SKM-1 (cell line): ENCODE measurements around the gene SLC4A1.

Experiments
- DNase-seq: peaks from one replicate; lab custom pipeline; 2025; ENCODE audit not compliant: unreplicated experiment; lab: John Stamatoyannopoulos, UW

SLC4A1 gene

DNA sequence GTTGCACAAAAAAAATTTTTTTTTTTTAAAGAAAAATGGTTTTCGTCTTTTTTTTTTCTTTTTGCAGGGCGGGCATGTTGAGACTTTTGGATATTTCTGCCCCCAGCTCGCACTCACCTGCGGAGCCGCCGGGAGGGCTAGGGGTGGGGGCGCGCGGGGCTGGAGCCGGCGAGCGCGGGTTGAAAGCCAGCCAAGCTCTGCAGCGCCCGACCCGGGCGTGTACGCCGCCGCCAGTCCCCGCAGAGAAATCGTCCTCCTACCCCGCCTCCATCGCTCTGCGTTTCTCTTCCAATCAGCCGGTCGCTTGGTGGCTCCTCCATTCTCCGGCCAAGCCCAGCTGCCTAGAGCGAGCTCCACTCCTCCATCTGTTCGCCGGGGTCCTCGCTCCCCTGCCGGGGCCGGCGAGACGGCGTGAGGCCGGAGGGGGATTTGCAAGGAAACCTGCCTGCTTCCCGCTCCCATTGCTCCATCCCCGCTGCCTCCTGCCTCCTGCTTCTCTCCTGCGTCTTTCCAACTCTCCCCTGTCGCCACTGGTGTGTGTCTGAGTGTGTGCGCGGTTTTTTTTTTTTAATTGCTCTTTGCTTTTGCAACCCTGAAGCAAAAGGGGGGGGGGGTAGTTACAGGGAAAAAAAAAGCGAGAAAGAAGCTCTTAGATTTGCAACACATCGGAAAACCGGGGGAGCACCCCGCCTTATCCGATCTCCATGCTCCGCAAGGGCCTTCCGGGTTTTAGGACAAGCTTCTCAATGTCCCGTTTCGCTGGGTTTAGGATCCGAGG is 46.7 kb downstream of the SLC4A1 start:
- DNase-seq: peak; percentile 53

DNA sequence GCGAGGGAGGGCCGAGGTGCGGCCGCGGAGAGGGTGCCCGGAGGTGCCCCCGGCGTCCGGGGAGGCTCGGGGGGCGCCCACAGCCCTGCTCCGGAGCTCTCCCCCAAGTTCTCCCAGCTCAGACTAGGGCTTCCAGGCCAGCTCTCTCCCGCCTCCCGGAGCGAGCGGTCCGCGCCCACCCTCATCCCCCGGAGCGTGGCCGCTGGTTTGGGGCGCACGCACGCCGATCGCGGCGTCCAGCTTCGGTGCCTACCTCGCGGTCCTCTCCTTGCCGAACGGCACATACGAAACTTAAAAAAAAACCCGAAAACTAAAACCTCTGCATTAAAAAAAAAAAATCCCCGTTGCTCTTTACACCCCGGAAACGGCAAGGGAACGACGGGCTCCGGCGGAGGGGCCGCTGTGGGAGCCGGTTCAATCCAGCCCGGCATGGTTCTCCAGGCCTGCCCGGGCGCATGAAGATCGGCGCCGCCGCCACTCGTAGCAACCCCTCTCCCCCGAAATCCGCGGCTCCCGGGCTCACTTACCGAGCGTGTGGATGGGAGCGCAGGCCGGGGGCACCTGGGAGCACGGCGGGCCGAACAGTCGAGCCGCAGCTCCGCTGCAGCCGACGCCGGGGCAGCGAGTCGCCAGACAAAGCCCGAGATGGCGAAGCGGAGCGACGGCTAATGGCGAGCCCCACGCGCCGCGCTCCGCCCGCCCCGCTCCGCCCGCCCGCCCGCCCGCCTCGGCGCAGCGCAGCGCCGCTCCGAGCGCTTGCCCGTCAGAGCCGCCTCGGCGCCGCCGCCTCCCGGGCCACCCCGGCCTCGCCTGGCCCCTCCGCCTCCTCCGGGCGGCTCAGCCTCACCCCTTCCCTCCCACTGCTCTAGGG is 47.5 kb downstream of the SLC4A1 start:
- DNase-seq: no peak

DNA sequence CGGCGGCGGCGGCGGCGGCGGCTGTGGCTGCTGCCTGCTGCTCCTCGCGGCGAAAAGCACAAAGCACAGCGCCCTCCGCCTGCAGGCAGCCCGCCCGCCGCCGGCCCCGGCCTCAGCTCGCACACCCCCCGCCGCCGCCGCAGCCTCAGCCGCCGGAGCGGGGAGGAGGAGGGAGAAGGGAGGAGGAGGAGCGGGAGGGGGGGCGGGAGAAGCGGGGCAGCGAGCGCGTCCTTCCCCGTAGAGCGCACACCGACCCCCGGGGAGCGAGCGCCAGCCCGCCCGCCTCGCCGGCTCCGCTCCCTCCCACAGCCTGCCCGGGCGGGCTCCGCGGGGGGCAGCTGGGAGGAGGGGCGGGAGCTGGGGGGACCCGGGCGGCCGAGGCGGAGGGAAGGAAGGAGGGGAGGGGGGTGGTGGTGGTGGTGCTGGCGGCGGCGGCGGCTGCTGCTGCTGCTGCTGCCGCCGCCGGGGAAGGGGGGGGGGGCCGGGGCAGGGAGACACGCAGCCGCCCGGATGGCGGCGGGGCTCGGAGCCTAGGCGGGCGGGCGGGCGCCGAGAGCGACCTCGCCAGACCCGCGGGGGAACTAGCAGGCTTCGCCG is 48.2 kb downstream of the SLC4A1 start, which contains the start of gene UBTF:
Gene UBTF (minus strand): TSS at position 60 of the 597 bp plus-strand sequence. CDS start 1,446 bp downstream, outside the sequence.
- DNase-seq: no peak

DNA sequence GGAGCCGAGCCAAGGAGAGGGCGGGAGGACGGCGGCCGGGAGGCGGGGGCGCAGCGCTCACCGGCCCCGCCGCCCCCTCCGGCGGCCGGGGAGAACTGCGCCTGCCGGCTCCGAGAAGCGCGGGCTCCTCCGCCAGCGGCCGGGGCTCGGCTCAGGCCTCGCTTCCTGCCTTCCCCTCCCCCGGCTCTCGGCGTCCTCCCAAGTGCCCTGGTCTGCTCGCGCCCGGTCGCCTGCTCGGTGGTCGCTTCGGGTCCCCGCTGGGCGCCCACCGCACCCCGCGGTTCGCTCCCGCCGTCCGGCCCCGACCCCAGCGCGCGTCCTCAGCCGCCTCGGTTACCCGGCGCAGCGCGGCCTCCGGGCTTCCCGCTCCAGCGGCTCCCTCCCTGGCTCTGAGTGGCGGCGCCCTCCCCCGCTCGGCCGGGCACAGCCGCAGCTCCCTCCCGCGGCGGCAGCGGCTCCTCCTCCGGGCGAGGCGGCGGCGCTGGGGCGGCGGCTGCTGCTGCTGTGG is 48.8 kb downstream of the SLC4A1 start:
- DNase-seq: peak; percentile 30

DNA sequence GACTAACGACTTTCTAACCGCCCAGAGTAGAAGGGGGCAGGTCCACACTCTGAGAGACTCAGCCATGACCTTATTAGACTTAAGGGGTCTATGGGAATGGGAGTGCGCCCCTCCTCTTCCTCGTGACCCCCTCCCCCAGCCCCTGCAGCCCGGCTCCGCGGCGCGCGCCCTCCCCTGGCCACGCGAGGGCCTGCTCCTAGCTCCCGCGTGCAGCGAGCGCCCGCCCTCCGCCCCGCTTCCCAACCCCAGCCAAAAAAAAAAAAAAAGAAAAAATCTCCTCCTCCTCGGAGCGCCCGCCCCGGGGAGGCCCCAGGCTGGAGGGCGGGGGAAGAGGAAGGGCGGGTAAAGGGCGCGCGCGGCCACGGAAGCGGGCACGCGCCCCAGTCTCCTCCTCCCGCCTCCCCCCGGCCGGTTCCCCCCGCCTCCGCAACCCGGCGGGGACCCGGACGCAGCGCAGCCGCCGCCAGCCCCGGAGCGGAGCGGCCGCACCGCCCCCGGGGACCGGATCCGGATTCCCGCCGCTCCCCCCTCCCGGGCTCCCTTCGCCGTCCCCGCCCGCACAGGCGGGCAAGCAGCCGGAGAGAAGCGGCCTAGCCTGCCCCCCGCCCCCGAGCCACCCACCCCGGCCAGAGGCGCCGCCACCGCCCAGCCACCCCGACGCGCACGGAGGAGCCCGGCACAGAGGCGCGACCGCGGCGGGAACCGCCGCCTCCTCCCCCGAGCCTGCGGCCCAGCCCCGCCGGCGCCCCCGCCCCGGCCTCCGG is 49.4 kb downstream of the SLC4A1 start:
- peak; percentile 72 for DNase-seq

DNA sequence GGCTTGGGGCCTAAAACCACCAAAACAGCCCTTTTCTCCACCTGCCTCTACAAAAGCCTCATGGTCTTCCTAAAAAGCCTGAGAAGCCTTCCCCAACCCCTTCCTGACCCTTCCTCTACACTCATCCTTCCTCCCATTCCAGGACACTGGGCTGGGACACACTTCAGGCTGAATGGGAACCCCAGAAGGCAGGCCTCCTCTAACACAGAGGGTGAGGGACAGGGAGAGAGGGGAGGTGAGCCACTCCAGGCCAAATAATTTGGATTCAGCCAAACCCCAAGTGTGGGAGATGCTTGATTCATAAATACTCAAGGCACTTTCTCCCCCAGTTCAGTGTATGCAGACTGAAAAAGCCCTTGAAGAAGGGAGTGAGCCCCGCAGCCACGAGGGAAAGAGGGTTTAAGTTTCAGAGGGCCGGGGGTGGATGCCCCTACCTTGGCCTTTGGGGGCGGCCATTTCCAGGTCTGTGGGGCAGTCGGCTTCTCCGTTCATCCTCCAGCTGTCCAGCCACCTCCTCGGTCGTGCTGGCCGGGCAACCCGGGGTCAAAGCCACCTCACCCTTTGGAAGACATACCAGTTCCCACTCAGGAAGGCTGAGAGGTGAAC is 50.1 kb downstream of the SLC4A1 start:
- no peak for DNase-seq

DNA sequence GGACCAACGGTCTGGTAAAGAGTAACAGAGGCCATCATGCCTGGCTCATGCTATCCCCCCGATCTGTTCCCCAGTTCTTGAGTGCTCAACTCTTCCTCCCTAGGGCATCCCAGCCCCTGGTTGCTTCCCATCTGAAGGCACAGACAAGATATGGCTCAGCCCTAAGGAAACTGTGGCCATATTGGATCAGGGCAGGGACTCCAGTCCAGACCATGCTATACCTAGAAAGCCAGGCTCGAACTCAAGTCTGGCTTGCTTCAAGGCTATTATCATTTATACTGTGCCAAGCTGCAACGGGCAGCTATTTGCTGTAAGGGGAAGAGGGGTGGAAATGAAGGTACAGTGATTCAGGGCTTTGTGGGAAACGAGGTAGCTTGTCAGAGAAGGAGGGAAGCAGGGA is 51.2 kb downstream of the SLC4A1 start:
- no peak for DNase-seq

DNA sequence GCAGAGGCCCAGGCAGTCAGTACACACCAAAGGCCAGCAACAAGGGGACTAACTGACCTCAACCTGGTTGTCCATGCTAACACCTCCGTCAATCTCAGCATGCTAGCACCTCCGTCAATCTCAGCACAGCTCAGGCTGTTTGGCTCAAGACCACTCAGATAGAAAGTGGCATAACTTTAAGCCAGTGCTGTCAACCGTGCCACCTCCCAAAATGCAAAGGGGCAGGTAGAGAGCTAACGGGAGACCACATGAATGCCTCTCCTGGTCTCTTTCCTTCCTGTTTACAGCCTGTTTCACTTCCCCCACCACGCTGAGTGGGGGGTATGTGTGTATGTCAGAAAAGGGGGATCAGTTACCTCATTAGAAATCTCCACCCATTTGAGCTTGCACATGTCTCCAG is 51.8 kb downstream of the SLC4A1 start:
- DNase-seq: no peak

DNA sequence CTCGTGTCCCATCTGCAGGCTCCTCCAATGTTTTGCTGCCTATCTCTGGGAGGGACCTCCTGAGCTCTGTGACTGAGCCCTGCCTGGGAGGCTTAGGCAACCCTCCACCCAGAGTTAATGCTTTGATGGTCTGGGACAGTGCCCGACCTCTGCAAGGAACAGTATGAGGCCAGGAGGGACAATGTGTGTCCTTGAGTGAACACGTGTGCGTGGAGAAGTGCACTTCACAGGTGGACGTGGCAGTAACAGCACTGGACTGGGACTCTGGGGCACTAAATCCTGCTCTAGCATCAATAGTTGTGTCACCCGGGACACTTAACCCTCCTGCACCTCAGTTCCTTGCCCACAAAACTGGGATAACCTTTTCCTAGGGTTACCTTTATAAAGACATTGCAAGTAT is 53.0 kb downstream of the SLC4A1 start:
- DNase-seq: no peak

DNA sequence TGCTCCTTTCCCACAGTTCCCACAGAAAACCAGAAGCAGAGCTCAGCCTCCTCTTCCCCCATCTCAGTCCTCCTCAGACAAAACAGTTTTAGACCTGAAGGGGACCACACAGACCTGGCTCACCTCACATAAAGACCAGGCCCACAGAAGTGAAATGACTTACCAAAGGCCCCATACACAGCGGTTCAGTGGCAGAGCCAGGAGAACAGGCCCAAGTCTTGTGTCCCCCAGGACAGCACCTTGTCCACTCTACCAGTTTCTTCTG is 53.8 kb downstream of the SLC4A1 start:
- no peak for DNase-seq

DNA sequence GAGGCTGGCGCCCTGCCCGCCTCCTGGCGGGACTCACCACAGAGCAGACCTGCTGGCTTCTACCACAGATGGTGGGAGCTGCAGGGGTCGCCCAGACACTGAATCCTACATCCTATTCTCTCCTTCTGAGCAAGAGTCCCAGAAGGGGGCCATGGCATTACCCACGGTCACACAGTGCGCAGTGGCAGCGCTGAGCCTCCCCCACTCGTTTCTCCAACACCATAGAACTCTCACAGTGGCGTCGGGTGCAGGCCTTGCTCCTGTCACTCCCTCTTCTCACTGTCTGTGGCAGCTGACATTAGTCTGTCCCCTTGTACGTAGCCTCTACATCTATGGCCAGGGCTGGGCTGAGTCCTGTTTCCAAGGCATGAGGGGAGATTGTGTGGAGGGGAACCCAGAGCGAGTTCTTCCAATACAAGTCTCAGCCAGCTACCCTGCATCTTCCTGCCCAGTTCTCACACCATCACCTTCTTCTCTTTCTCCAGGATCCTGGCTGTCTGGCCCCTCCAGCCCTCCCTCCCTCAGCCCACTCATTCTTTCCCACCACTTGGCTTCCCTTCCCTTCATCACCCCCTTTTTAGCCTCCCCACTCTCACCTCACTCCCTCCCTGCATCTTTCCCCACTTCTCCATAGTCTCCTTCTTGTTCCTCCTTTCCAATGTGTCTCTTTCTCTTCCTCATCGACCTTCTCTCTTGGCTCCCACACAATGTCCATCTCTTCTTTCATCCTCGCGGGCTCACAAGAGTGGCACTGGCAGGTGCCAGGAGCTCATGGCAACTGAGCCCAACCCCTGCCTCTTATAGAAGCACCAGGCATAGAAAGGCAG is 54.3 kb downstream of the SLC4A1 start:
- DNase-seq: no peak

DNA sequence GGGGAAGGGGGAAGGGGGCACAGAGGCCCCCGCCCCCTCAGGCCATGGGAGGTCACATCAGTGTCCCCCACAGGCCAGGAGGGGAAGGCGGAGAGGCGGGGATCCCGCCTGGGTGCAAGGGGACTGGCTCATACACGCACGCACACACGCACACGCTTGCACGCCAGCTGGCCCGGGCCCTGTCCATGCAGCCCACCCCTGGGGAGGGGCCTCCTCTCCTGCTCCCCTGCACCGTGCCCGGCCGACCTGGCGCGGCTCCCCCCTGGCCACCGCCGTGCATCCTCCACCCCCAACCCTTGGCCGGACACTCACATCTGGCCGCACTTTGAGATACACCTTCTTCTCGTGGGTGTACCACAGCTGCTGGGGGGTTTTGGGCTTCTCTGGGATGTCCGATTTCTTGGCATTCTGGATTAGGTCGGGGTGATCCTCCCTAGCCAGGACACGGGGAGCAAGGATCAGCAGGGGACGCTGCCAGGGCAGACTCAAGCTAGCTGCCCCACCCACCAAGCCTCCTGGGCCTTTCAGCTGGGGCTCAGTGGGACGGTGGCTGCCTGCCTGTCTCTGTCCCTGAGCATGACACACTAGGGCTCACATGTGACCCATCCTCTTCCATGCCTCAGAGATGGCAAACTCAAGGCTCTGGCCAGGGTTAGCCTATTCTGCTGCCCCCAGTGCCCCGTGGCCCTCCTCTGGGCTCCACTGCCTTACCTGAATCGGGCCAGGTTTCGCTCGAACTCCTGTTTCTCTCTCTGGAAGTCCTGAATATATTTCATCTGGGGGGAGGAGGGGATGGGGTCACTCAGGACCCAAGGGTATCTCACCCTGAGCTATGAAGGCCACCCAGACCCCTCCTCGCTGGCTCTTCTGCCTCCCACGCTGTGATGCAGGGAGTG is 55.2 kb downstream of the SLC4A1 start:
- no peak for DNase-seq

DNA sequence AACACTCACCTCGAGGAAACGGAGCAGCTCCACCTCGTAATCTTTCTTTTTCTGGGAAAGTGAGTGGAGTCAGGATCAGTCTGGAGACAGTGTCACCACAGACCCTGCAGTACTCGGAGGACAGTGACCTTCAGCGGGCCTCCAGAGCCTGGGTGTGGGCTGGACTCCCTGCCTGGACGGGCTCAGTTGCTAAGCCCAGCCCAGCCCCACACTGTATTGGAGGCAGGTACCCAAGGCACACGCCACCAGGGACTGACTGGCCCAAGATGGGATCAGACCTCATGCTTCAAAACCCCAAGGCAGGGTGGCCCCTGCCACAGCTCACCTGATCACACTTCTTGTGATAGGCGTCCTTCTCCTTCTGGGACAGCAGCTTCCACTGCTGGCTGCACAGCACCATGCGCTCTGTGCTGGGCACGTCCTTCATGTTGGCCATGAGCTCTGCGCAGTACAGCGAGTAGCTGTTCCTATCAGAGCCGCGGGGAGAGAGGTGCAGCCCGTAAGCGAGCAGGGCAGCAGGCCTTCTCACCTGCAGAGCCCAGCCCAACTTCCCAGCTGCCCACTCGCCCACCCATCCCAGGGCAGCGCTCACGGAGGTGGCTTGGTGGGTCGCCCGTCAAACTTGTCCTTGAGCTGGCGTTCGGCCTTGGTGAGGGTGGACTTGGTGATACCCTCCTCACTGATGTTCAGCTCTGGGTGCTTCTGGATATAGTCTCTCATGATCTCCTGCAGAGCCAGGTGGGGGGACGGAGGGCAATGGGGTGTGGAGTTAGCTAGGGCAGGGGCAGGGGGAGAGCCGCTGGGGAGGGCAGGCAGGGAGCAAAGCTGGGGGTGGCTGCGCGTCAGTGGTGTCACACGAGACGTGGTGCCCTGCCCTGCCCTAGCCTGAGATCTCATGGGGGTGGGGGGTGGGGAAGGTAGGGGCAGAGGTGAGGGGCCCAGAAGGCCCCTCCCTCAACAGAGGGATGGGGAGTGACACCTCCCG is 56.4 kb downstream of the SLC4A1 start:
- no peak for DNase-seq

DNA sequence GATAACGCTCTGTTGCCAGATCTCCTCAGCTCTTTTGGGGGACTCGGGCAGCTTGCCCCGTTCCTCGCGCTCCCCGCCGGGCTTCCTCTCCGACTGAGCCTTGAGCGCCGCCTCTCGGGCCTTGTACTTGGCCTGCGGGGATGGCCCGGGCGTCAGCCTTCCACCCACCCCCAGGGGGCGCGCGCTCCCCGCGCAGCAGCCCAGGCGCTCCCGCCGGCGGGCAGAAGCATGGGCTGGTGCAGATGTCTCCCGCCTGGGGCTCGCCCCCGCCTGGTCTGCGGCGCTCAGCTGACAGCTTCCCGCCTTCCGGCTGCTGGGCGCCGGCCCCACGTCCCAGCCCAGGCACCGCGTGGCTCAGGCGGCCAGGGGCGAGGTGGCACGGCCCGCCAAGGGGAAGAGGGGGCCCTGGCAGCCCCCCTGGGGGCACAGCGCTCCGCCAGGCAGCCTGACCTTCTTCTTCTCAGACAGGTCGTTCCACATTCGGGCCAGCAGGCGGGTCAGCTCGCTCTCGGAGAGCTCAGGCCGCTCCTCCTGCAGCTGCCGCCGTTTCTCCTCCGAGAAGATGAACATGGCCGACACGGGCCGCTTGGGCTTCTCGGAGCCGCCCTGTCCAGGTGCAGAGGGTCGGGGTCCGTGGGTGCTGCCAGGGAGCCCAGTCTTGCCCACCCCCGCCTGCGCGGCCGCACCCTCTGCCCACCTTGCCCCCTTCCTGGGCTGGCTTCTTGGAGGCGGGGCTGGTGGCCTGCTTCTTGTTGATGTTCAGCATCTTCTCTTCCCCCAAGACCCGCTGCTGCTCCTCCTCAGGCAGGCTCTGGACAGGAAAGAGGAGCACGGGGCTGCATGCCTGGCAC is 57.4 kb downstream of the SLC4A1 start:
- DNase-seq: peak; percentile 38

DNA sequence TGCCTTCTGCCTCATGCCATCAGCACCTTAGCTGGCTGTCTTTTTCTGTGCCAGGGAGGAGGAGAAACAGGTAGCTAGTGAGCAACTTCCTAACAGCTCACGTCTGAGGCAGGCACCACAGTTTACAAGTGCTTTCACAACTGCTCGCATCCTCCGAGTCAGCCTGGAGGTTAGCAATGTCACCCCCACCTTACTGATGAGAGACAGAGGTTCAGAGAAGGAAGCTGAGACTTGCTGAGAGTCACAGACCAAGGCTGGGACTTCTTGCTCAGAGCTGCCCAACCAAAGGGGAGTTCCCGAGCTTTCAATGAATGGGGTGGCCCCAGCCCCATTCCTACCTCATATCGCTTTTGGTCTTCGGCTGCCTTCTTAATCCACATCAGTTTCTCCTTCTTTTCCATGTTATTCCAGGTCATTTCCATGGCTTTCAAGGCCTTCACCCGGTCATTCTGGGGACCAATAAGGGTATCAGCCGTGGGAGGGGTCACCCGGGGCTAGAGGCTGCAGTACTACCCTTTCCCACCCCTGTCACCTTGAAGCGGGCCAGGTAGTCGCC is 58.1 kb downstream of the SLC4A1 start:
- no peak for DNase-seq

DNA sequence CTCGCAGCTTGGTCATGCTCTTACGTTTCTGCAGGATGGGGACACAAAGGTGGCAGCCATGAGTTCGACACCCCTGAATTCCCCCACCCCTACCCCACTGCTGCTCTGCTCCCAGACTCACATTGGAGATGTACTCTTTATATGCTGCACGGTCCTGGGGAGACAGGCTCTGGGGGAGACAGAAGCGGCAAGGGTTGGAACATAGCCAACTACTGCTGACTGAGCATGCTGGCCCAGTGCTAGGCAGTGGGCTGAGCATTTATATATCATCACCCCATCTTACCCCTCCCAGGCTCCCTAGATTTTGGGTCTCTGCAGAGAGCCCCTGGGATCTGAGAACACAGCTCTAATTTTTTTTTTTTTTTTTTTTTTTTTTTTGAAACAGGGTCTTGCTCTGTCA is 60.2 kb downstream of the SLC4A1 start:
- no peak for DNase-seq
